Measurements from ENCODE around the gene NDUFB6. TPM values are rescaled to one million over a fixed set of nuclear protein-coding genes. Genes with fewer than 3 reads are reported as not detected.

Gene NDUFB6
- total RNA-seq, 4 donors from 2014 or later: 47.3 to 71.1 (median 55.9) TPM

DNA sequence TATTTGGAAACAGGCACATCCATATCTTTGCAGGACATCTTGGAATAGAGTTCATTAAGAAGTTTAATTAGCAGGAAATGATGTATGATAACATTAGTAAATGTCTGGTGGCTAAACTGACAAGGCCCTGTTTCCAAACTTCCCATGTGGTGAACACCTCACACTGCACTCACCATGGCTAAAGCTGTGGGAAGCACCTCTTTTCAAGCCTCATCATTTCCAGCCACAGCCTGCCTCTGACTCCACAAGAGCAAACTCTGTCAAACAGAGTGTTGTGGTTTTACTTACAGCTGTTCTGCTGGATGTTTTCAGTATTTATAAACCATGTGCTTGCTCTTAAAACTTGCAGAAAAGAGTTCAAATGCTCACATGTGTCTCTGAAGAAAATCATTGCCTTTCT lies 14.9 kb upstream of the NDUFB6 start:
- no peaks in the 10 kb centered on the region for H3K4me1 ChIP-seq
- H3K27me3 ChIP-seq: peaks cover 42% of the 10 kb centered on the region
- no peaks in the 10 kb centered on the region for H3K36me3 ChIP-seq
- H3K27ac ChIP-seq: no peak overlapping the region
- no peak overlapping the region for H3K4me3 ChIP-seq
- TF ChIP-seq, protein P1, sequence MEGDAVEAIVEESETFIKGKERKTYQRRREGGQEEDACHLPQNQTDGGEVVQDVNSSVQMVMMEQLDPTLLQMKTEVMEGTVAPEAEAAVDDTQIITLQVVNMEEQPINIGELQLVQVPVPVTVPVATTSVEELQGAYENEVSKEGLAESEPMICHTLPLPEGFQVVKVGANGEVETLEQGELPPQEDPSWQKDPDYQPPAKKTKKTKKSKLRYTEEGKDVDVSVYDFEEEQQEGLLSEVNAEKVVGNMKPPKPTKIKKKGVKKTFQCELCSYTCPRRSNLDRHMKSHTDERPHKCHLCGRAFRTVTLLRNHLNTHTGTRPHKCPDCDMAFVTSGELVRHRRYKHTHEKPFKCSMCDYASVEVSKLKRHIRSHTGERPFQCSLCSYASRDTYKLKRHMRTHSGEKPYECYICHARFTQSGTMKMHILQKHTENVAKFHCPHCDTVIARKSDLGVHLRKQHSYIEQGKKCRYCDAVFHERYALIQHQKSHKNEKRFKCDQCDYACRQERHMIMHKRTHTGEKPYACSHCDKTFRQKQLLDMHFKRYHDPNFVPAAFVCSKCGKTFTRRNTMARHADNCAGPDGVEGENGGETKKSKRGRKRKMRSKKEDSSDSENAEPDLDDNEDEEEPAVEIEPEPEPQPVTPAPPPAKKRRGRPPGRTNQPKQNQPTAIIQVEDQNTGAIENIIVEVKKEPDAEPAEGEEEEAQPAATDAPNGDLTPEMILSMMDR (IDR thresholded peaks at IDR 0.05): no peak
- TF ChIP-seq EP300 (IDR thresholded peaks at IDR 0.05) (no peak), POLR2AphosphoS5 (IDR thresholded peaks at IDR 0.05) (no peak), POLR2A (IDR thresholded peaks at IDR 0.05) (no peak)
- H3K9me3 ChIP-seq: no peaks in the 10 kb centered on the region
- ATAC-seq: no peak

DNA sequence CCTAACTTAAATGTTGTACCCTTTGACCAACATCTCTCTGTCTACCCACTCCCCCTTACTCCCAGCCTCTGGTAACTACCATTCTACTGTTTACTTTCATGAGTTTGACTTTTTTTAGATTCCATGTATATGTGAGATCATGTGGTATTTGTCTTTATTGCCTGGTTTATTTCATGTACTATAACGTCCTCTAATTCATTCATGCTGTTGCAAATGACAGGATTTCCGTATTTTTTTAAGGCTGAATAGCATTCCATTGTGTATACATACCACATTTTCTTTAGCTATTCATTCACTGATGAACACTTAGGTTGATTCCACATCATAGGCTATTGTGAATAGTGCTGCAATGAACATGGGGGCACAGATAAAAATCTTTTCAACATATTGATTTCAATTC lies 11.8 kb upstream of the NDUFB6 start:
- Histone ChIP-seq H3K36me3 (no peaks in the 10 kb centered on the region), H3K9me3 (no peaks in the 10 kb centered on the region), H3K27me3 (peaks cover 38% of the 10 kb centered on the region), H3K27ac (no peak overlapping the region), H3K4me3 (no peak overlapping the region), H3K4me1 (no peaks in the 10 kb centered on the region)
- no peak for ATAC-seq
- no peak for TF ChIP-seq POLR2AphosphoS5 (IDR thresholded peaks at IDR 0.05)
- TF ChIP-seq POLR2A (IDR thresholded peaks at IDR 0.05): no peak
- TF ChIP-seq, protein P1 (IDR thresholded peaks at IDR 0.05): no peak
- no peak for TF ChIP-seq EP300 (IDR thresholded peaks at IDR 0.05)
- WGBS, 2 donors (ENCODE audit: low coverage in 1 of 2): 19 to 28% methylated on average over 2 of the region's 2 CpGs

DNA sequence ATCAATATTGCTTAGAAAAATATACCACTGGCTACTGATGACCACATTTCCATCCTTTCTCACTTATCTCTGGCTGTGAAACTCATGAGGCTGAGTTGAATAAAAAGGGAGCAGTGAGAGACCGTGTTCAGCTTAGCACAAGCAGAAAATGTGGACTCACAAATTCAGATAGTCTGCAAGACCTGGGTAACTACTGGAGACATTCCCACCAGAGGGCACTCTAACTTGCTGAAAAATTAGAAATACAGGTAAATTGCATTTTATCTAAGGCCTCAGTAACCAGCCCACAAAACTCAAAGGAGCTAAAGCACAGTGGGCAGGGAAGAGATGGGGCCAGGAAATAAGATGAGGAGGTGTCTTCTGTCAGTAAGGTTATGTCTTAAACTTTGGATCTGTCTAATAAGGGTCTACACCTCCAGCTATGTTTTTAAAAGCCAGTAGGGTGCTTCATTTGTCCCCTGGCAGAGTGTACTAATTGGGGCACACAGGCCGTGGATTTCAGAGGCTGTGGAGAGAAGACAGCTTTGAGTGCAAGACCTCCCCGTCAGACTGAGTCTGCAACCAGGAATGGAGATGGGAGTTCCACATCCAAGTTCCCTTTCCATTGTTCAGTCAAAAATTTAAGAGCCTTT lies 8.7 kb upstream of the NDUFB6 start:
- H3K27ac ChIP-seq: no peak overlapping the region
- H3K4me3 ChIP-seq: no peak overlapping the region
- no peak for ATAC-seq
- H3K27me3 ChIP-seq: peaks cover 25% of the 10 kb centered on the region
- TF ChIP-seq, protein P1 (IDR thresholded peaks at IDR 0.05): peak in 3 of 4 experiments; percentile 17 to 52 (median 25)
- TF ChIP-seq POLR2A (IDR thresholded peaks at IDR 0.05) (no peak), EP300 (IDR thresholded peaks at IDR 0.05) (no peak), POLR2AphosphoS5 (IDR thresholded peaks at IDR 0.05) (no peak)
- no peaks in the 10 kb centered on the region for H3K4me1 ChIP-seq
- 17 to 26% methylated on average over 2 to 3 of the region's 3 CpGs for WGBS, 2 donors (ENCODE audit: low coverage in 1 of 2)
- H3K36me3 ChIP-seq: no peaks in the 10 kb centered on the region
- H3K9me3 ChIP-seq: no peaks in the 10 kb centered on the region

DNA sequence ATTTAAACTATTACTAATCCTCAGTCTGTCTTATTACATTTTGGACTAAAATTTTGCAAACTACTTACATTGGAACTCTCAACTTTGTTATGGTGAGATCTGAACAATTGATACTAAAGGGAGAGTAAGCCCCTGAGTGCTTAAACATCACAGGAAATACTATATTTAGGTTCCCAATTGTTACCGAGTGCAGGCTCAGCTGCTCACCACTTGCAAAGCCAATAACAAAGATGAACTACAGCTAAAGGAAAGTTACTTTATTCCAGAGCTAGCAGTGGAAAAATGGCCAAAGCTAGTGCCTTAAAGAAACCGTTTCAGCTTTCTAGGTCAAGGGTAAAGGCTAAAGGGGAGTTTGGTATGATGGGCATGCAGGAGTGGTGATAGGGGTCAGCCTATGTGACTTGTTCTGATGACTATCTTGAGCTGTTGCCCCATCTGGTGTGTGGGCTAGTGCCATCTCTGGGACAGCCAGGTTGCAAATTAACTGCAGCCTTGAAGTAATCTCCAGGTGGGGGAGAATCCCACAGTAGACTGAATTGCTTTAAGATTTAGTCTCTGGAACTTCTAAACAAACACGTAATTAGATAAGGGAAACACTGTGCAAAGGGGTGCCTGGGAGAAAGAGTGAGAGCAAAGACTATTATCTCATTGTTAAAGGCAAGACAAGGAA lies 7.8 kb upstream of the NDUFB6 start:
- Histone ChIP-seq H3K4me3 (no peak overlapping the region), H3K36me3 (no peaks in the 10 kb centered on the region), H3K4me1 (no peaks in the 10 kb centered on the region), H3K9me3 (no peaks in the 10 kb centered on the region), H3K27me3 (peaks cover 16% of the 10 kb centered on the region), H3K27ac (no peak overlapping the region)
- TF ChIP-seq, protein P1 (IDR thresholded peaks at IDR 0.05): no peak
- TF ChIP-seq EP300 (IDR thresholded peaks at IDR 0.05): no peak
- no peak for TF ChIP-seq POLR2A (IDR thresholded peaks at IDR 0.05)
- no peak for TF ChIP-seq POLR2AphosphoS5 (IDR thresholded peaks at IDR 0.05)
- WGBS, 2 donors (ENCODE audit: low coverage in 1 of 2): 4 to 17% methylated on average over 1 to 2 of the region's 3 CpGs
- ATAC-seq: no peak

Data from gastroesophageal sphincter (tissue), 4 donors.